ENCODE data around the gene CD8B. TPM values are rescaled to one million over a fixed set of nuclear protein-coding genes. Genes with fewer than 3 reads are reported as not detected.
A peak's percentile ranks its signal among the peaks of the same experiment; 100 is the strongest.

The CD8B gene
- total RNA-seq, 4 donors from 2014 or later = 3.1 TPM; not detected in 3

DNA sequence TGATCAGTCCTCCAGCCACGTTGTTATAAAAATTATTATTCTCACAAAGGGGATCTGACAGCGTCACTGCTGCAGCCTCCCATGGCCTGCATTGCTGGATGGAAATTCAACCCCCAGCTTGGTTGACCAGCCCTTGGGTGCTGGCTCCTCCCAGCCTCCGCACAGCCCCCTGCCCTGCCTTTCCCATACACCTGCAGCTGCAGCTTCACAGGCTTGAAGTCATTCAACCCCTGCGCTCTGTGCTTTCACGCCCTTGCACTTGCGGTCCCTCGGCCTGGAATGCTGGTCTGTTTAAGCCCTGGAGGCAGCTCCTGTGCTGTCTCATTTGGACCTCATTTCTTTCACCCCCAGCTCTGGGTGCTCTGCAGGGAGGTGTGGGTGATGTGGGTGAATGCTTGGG lies 70.1 kb downstream of the CD8B start:
- Histone ChIP-seq H3K9me3 (peaks cover 0 to 14% (median under 1%) of the 10 kb centered on the region in 4 donors), H3K4me3 (peak overlapping the region in 1 of 4 donors; percentile 35), H3K36me3 (no peaks in the 10 kb centered on the region), H3K4me1 (peaks cover 0 to 43% (median 23%) of the 10 kb centered on the region in 4 donors), H3K27me3 (peaks cover 0 to 65% of the 10 kb centered on the region in 2 donors), H3K27ac (no peak overlapping the region)
- DNase-seq (ENCODE audit: low spot score in 2 of 2) = no peak
- TF ChIP-seq POLR2A (IDR thresholded peaks at IDR 0.05) (no peak), EP300 (IDR thresholded peaks at IDR 0.05) (no peak)
- TF ChIP-seq, protein P1, sequence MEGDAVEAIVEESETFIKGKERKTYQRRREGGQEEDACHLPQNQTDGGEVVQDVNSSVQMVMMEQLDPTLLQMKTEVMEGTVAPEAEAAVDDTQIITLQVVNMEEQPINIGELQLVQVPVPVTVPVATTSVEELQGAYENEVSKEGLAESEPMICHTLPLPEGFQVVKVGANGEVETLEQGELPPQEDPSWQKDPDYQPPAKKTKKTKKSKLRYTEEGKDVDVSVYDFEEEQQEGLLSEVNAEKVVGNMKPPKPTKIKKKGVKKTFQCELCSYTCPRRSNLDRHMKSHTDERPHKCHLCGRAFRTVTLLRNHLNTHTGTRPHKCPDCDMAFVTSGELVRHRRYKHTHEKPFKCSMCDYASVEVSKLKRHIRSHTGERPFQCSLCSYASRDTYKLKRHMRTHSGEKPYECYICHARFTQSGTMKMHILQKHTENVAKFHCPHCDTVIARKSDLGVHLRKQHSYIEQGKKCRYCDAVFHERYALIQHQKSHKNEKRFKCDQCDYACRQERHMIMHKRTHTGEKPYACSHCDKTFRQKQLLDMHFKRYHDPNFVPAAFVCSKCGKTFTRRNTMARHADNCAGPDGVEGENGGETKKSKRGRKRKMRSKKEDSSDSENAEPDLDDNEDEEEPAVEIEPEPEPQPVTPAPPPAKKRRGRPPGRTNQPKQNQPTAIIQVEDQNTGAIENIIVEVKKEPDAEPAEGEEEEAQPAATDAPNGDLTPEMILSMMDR (IDR thresholded peaks at IDR 0.05) = no peak
- WGBS, 2 donors = 47% methylated on average over 7 of the region's 7 CpGs

DNA sequence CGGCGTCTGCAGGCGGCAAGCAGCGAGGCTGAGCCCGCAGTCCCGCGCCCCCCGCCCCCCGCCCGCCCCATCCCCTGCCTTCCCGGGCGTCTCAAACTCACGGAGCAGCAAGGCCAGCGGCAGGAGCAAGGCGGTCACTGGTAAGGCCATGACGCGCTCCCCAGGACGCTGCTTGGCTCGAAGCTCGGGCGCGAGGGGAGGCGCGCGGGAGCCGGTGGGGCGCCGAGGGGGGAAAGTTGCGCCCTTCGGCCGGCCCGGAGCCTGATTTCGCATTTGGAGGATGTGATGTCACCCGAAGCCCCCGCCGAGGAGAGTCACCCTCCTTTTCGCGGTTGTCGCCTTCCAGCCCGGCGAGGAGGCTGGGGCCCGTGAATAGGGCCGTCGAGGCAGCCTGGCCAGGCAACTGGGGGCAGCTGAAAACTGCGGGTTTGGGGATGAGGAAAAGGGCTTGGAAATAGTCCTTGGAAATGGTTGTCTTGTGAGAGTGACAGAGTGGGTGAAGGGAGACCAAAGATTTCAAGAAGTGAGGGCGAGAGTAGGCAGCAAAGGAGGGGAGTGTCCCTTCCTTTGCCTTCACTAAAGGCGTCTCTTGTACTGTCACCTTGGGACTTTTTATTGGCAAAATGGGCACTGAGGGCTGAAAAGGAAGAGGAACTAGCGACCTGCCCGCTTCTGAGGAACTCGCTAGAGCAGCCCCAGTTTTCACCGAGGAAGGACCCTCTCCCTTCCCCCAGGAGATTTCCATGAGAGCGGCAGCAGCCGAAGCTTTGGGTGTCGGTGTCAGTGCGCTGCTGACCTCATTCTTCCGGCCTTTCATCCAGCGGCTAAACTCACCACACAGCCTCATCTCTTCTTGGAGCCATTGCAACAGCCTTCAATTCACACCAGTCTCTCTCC lies 70.8 kb downstream of the CD8B start, which contains the start of gene CD8A:
Gene CD8A (minus strand): TSS at position 238 of the 897 bp plus-strand sequence. CDS start 88 bp downstream, at position 150.
- peaks cover 0 to 65% of the 10 kb centered on the region in 2 donors for H3K27me3 ChIP-seq
- 4 to 7% methylated on average over 30 to 43 of the region's 57 CpGs for WGBS, 2 donors

DNA sequence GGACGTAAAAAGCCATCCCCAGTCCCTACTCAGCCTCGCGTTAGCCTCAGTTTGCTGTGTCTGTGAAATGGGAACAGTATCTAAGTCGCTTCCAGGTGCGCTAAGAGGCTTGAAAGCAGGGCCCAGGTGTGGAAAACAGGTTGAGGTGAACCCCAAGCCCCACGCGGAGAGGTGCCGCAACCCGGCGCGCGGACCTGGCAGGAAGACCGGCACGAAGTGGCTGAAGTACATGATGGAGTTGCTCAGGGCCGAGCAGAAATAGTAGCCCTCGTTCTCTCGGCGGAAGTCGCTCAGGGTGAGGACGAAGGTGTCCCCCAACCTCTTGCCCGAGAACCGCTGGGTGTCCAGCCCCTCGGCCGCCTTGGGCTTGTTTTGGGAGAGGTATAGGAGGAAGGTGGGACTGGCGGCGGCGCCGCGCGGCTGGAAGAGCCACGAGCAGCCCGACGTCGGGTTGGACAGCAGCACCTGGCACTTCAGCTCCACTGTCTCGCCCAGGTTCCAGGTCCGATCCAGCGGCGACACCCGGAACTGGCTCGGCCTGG lies 71.5 kb downstream of the CD8B start:
- peaks cover 0 to 43% (median 23%) of the 10 kb centered on the region in 4 donors for H3K4me1 ChIP-seq
- WGBS, 2 donors = 4 to 8% methylated on average over 27 to 33 of the region's 40 CpGs
- peaks cover 0 to 65% of the 10 kb centered on the region in 2 donors for H3K27me3 ChIP-seq
- no peaks in the 10 kb centered on the region for H3K36me3 ChIP-seq
- DNase-seq (ENCODE audit: low spot score in 2 of 2) = no peak
- TF ChIP-seq, protein P1 (IDR thresholded peaks at IDR 0.05) = no peak
- TF ChIP-seq POLR2A (IDR thresholded peaks at IDR 0.05) (no peak), EP300 (IDR thresholded peaks at IDR 0.05) (no peak)
- no peaks in the 10 kb centered on the region for H3K9me3 ChIP-seq
- H3K4me3 ChIP-seq = peak overlapping the region in 3 of 4 donors; percentile 24 to 35 (median 35)
- peak overlapping the region in 1 of 4 donors; percentile 63 for H3K27ac ChIP-seq

More for the DNA sequence above, 70.8 kb downstream of the CD8B start, which contains the start of gene CD8A:
- Histone ChIP-seq H3K4me3 (peak within 1 kb of the TSS in 3 of 4 donors; percentile 24 to 35 (median 35)), H3K27ac (peak within 1 kb of the TSS in 1 of 4 donors; percentile 63), H3K36me3 (no peaks in the 10 kb centered on the region), H3K4me1 (peaks cover 0 to 43% (median 23%) of the 10 kb centered on the region in 4 donors), H3K9me3 (peaks cover 0 to 7% (median 0%) of the 10 kb centered on the region in 4 donors)
- TF ChIP-seq POLR2A (IDR thresholded peaks at IDR 0.05) = no peak
- TF ChIP-seq EP300 (IDR thresholded peaks at IDR 0.05) = no peak
- TF ChIP-seq, protein P1 (IDR thresholded peaks at IDR 0.05) = no peak
- DNase-seq (ENCODE audit: low spot score in 2 of 2) = no peak

GRCh38 chr2:86789687-86790133 lies 72.0 kb downstream of the CD8B start:
- TF ChIP-seq EP300 (IDR thresholded peaks at IDR 0.05) (no peak), POLR2A (IDR thresholded peaks at IDR 0.05) (no peak)
- TF ChIP-seq, protein P1 (IDR thresholded peaks at IDR 0.05) = no peak
- peak overlapping the region in 2 of 4 donors; percentile 27 to 35 for H3K4me3 ChIP-seq
- peak overlapping the region in 1 of 4 donors; percentile 63 for H3K27ac ChIP-seq
- H3K4me1 ChIP-seq = peaks cover 0 to 43% (median 23%) of the 10 kb centered on the region in 4 donors
- no peaks in the 10 kb centered on the region for H3K36me3 ChIP-seq
- no peaks in the 10 kb centered on the region for H3K9me3 ChIP-seq
- WGBS, 2 donors = 12 to 14% methylated on average over 16 to 19 of the region's 40 CpGs
- peaks cover 0 to 61% of the 10 kb centered on the region in 2 donors for H3K27me3 ChIP-seq
- no peak for DNase-seq (ENCODE audit: low spot score in 2 of 2)

All from tibial nerve (tissue), 4 donors.